ENCODE results near the gene SLC9A2. TPM values are rescaled to one million over a fixed set of nuclear protein-coding genes. Genes with fewer than 3 reads are reported as not detected.

Gene SLC9A2
- total and polyA plus RNA-seq, 2 of the 13 experiments (the other 11 are each of a cell fraction or from before 2014, with no cell fraction given) = 0.02 TPM; not detected in 1

GRCh38 chr2:102724016-102724490 is 104.7 kb downstream of the SLC9A2 start (continued):
- TF ChIP-seq ZNF646 (CRISPR knock-in tag; IDR thresholded peaks at IDR 0.05) = no peak
- peak; percentile 64 for TF ChIP-seq DRAP1 (CRISPR knock-in tag; IDR thresholded peaks at IDR 0.05)
- no peak for TF ChIP-seq ZNF839 (CRISPR knock-in tag; IDR thresholded peaks at IDR 0.05; ENCODE audit: borderline replicate concordance)
- no peak for TF ChIP-seq ZNF101 (CRISPR knock-in tag; IDR thresholded peaks at IDR 0.05; ENCODE audit: borderline replicate concordance, low read depth)
- no peak for TF ChIP-seq ZNF598 (CRISPR knock-in tag; IDR thresholded peaks at IDR 0.05; ENCODE audit: borderline replicate concordance)
- TF ChIP-seq ZNF441 (CRISPR knock-in tag; IDR thresholded peaks at IDR 0.05; ENCODE audit: borderline replicate concordance) = 0 out of 2 replicates have a peak, but pooled peaks have one; percentile 38
- TF ChIP-seq GLI4 (CRISPR knock-in tag; IDR thresholded peaks at IDR 0.05; ENCODE audit: borderline replicate concordance) = no peak
- TF ChIP-seq STAT6 (CRISPR knock-in tag; IDR thresholded peaks at IDR 0.05; ENCODE audit: borderline replicate concordance) = peak; percentile 19; the same call in 1 of the 2 replicates
- TF ChIP-seq KDM6A (CRISPR knock-in tag; IDR thresholded peaks at IDR 0.05; ENCODE audit: low read depth) = peak; percentile 85
- no peak for TF ChIP-seq SCMH1 (CRISPR knock-in tag; IDR thresholded peaks at IDR 0.05; ENCODE audit: borderline replicate concordance)
- no peak for TF ChIP-seq MTA3 (CRISPR knock-in tag; IDR thresholded peaks at IDR 0.05)
- no peak for TF ChIP-seq ZNF431 (CRISPR knock-in tag; IDR thresholded peaks at IDR 0.05; ENCODE audit: borderline replicate concordance, low read depth)
- peak; percentile 83 for TF ChIP-seq HMG20B (CRISPR knock-in tag; conservative IDR thresholded peaks at IDR 0.05)
- TF ChIP-seq ZNF737 (CRISPR knock-in tag; IDR thresholded peaks at IDR 0.05; ENCODE audit: borderline replicate concordance) = no peak
- no peak for TF ChIP-seq ZNF446 (CRISPR knock-in tag; IDR thresholded peaks at IDR 0.05)
- peak; percentile 51; the same call in 1 of the 2 replicates for TF ChIP-seq MEF2D (CRISPR knock-in tag; IDR thresholded peaks at IDR 0.05)
- TF ChIP-seq ZXDC (CRISPR knock-in tag; IDR thresholded peaks at IDR 0.05) = no peak
- TF ChIP-seq AGO2 (optimal IDR thresholded peaks at IDR 0.05; ENCODE audit: low read depth, low read length) = no peak

Measured in HepG2 (cell line).